ENCODE data around the gene BSPRY. TPM values are rescaled to one million over a fixed set of nuclear protein-coding genes. Genes with fewer than 3 reads are reported as not detected.

Gene BSPRY
- total and polyA plus RNA-seq, 7 donors: 0.03 TPM; not detected in 5

DNA sequence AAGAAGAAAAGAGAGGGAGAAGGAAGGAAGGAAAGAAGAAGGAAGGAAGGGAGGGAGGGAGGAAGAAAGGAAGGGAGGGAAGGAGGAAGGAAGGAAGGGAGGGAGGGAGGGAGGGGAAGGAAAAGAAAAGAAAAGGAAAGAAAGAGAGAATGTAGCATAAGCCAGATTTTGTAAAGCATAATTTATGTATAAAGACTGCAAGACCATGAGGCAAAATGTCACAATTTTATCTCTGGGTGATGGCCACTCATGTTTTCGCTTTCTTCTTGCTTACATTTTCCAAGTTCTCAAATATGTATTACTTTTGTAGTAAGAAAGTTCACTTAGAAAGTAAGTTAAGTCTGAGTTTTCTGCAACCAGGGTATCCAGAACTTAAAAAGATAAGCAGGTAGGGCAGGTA, 42.8 kb upstream of the BSPRY start:
- H3K4me3 ChIP-seq: no peak overlapping the region
- ATAC-seq: no peak
- TF ChIP-seq CTCF (IDR thresholded peaks at IDR 0.05): no peak
- H3K36me3 ChIP-seq (ENCODE audit: insufficient read depth in 1 of 2, low read depth in 1 of 2): no peaks in the 10 kb centered on the region
- no peak for DNase-seq
- H3K27ac ChIP-seq: no peak overlapping the region
- no peaks in the 10 kb centered on the region for H3K27me3 ChIP-seq (ENCODE audit: insufficient read depth in 3 of 3, low read length in 2 of 3)
- no peaks in the 10 kb centered on the region for H3K4me1 ChIP-seq
- intact Hi-C loops (cut with DNase I): no loop called here
- WGBS, 3 donors: 97 to 100% (median 98%) methylated on average over 1 of the region's 1 CpG
- no peaks in the 10 kb centered on the region for H3K9me3 ChIP-seq

DNA sequence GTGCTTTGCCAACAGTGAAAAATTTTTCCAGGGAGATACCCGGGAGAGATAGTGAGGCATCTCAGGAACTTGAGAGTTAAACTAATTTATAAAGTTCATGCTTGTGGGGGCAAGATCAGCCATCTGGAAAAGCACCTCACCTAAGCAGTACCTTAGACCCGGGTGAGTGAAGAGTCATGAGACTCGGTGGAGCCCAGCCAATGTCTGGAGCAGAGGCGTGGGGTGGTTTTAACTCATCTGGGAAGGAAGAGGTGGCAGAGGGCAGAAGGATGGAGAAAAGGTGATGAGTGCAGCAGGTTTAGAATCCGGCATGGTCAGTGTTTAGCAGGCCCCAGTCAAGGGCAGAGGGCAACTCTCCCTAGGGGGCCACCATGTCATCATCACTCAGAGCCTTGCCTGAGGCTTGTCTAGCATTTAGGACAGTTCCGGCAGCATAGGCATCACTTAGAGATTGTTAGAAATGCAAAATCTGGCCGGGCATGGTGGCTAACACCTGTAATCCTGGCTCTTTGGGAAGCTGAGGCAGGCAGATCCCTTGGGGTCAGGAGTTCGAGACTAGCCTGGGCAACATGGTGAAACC, 41.9 kb upstream of the BSPRY start:
- 48 to 60% (median 58%) methylated on average over 8 of the region's 8 CpGs for WGBS, 3 donors
- H3K27me3 ChIP-seq (ENCODE audit: insufficient read depth in 3 of 3, low read length in 2 of 3): no peaks in the 10 kb centered on the region
- ATAC-seq: no peak
- DNase-seq: no peak
- H3K4me1 ChIP-seq: no peaks in the 10 kb centered on the region
- no peak overlapping the region for H3K4me3 ChIP-seq
- H3K27ac ChIP-seq: no peak overlapping the region
- no peaks in the 10 kb centered on the region for H3K36me3 ChIP-seq (ENCODE audit: insufficient read depth in 1 of 2, low read depth in 1 of 2)
- TF ChIP-seq CTCF (IDR thresholded peaks at IDR 0.05): no peak
- no peaks in the 10 kb centered on the region for H3K9me3 ChIP-seq
- intact Hi-C loops (cut with DNase I): no loop called here

DNA sequence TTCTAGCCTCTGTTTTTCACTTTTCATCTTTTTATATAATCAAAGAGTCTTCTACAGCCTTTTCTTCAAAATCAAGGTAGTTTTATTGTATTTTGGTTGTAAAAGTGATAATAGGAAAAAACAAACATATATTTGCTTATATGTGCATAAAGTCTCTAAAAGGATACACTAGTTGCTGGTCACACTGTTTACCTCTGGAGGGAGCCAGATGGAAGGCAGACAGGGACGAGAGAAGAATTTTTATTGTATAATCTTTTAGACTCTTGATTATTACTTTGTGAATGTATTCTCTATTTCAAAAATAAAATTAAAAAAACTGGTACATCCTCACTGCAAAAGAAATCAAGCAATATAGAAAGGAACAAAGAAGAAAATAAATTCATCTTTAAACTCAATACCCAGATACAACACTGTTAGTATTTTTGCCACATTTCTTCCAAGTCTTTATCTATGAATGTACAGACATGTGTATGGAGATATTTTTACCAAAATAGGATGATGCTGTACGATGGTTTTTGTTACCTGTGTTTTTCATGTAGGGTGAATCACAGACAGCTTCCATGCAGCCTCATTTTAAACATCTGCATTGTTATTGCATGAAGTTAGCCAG, 40.0 kb upstream of the BSPRY start:
- Histone ChIP-seq H3K27ac (no peak overlapping the region), H3K27me3 (ENCODE audit: insufficient read depth in 3 of 3, low read length in 2 of 3) (no peaks in the 10 kb centered on the region), H3K9me3 (no peaks in the 10 kb centered on the region), H3K4me3 (no peak overlapping the region), H3K4me1 (no peaks in the 10 kb centered on the region), H3K36me3 (ENCODE audit: insufficient read depth in 1 of 2, low read depth in 1 of 2) (no peaks in the 10 kb centered on the region)
- peak; percentile 58 for TF ChIP-seq CTCF (IDR thresholded peaks at IDR 0.05)
- DNase-seq: no peak
- intact Hi-C loops (cut with DNase I): no loop called here
- WGBS, 3 donors: 9 to 13% (median 12%) methylated on average over 2 of the region's 2 CpGs
- ATAC-seq: peak in 1 of 4 donors; percentile 61

- intact Hi-C loops (cut with DNase I): loop anchor here in 1 of 2 donors (10.0 kb wide), 1 partner anchor 94 kb away; the partner anchor contains the start of gene ALAD
- 39 to 49% (median 40%) methylated on average over 3 of the region's 3 CpGs for WGBS, 3 donors
- DNase-seq (no peak), ATAC-seq (peak in 1 of 4 donors; percentile 37)
- Histone ChIP-seq H3K9me3 (no peaks in the 10 kb centered on the region), H3K4me1 (no peaks in the 10 kb centered on the region), H3K27ac (no peak overlapping the region), H3K36me3 (ENCODE audit: insufficient read depth in 1 of 2, low read depth in 1 of 2) (no peaks in the 10 kb centered on the region), H3K27me3 (ENCODE audit: insufficient read depth in 3 of 3, low read length in 2 of 3) (no peaks in the 10 kb centered on the region), H3K4me3 (no peak overlapping the region)
- TF ChIP-seq CTCF (IDR thresholded peaks at IDR 0.05): no peak
These were observed 38.8 kb upstream of the BSPRY start for GRCh38 chr9:113310538-113310937.
